Measurements from ENCODE around the gene TMEM132A.
A peak's percentile ranks its signal among the peaks of the same experiment; 100 is the strongest.

TMEM132A gene

DNA sequence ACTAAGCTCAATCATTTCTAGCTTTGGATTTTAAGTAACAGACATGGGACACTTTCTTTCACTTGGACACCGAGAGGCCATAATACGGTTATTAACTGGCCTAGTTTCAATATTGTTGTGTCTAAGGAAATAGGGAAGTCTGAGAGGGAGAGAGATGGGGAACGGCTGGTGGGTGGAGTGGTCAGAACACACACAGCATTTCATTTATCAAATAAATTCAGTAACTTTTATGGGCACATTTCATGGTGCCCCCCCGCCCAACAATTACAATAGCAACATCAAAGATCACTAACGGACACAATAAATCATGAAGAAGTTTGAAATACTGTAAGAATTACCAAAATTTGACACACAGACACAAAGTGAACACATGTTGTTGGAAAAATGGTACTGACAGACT lies 28.6 kb upstream of the TMEM132A start:
- Histone ChIP-seq H3K4me3 (no peak overlapping the region), H3K27ac (no peak overlapping the region)
- no peak for DNase-seq (ENCODE audit: low spot score)
- TF ChIP-seq, protein P1, sequence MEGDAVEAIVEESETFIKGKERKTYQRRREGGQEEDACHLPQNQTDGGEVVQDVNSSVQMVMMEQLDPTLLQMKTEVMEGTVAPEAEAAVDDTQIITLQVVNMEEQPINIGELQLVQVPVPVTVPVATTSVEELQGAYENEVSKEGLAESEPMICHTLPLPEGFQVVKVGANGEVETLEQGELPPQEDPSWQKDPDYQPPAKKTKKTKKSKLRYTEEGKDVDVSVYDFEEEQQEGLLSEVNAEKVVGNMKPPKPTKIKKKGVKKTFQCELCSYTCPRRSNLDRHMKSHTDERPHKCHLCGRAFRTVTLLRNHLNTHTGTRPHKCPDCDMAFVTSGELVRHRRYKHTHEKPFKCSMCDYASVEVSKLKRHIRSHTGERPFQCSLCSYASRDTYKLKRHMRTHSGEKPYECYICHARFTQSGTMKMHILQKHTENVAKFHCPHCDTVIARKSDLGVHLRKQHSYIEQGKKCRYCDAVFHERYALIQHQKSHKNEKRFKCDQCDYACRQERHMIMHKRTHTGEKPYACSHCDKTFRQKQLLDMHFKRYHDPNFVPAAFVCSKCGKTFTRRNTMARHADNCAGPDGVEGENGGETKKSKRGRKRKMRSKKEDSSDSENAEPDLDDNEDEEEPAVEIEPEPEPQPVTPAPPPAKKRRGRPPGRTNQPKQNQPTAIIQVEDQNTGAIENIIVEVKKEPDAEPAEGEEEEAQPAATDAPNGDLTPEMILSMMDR (IDR thresholded peaks at IDR 0.05): no peak

DNA sequence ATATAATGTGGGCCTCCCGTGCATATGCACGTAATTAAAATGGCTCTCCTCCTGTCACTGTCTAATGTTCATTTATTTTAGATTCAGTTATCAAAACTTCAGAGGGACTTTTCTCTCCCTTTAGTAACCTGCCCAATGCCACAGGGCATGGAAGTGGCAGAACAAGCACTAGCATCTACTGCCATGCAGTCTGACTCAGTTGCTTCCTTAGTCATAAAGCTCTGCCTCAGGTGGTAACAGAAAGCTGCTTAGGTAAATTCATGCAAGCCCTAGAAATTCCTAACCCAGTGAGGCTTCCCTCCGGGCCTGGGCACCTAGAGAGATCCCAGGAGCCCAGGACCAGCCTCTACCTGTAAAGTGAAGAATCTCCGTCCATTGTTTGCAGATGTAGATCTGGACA lies 26.8 kb upstream of the TMEM132A start:
- no peak for DNase-seq (ENCODE audit: low spot score)

DNA sequence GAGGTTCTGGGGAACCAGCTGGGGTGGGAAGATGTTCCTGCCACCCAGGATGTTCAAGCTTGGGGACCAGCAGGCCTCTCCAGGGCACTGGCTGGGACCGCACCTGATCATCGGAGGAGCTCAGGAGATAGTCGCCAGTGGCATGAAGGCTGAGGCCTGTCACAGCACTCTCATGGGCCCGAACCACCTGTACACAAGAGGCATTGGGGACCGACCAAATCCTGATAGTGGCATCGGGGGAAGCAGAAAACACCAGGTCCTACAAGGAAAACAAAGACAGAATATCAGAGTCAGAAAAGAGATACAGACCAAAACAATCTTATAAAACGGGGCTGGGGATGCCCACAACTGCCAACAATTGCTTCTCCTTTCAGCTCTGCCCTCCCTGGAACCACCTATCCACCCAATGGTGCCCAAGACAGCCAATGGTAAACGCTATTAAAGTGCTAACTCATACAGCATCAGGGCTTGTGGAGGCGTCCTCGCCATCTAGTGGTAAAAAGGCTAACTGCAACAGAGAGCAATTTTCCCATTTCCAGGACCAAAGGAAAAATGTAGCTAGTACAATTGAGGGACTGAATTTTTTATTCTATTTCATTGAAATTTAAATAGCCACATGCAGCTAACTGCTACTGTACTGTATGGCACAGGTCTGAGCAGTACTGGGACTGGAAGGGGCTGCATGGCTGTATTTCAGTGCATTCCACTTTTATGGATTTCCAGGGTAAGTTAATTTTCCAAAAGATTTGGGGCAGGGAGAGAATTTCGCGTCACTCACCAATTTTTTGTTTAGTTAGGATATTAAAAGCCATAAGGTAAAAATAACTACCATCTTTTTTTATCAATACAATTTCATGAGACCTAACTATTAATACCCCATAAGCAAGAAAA lies 25.0 kb upstream of the TMEM132A start:
- no peak for DNase-seq (ENCODE audit: low spot score)
- no peak overlapping the region for H3K4me3 ChIP-seq
- TF ChIP-seq, protein P1 (IDR thresholded peaks at IDR 0.05): peak; percentile 84
- peak overlapping the region in 1 of 2 donors; percentile 30 for H3K27ac ChIP-seq

More for the DNA sequence above, 26.8 kb upstream of the TMEM132A start:
- TF ChIP-seq, protein P1 (IDR thresholded peaks at IDR 0.05): no peak
- no peak overlapping the region for H3K4me3 ChIP-seq
- no peak overlapping the region for H3K27ac ChIP-seq

DNA sequence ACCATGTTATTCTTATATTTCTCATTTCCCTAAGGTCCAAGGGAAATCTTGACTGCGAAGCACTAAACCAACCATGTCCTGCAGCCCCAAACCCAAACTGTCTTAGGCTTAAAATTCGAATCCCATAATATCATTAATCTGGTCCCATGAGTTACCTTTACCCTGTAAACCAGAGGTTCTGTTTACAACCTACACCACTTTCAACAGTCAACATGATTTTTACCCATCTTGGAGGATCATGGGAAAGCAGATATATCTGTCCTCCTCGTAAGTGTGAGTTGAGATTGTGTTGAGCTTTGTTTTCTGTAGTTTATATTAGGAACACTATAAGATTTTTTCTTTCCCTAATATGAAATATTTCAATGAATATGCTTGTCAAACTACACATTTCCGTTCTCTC lies 24.3 kb upstream of the TMEM132A start:
- TF ChIP-seq, protein P1 (IDR thresholded peaks at IDR 0.05): no peak
- no peak overlapping the region for H3K27ac ChIP-seq
- DNase-seq (ENCODE audit: low spot score): no peak

DNA sequence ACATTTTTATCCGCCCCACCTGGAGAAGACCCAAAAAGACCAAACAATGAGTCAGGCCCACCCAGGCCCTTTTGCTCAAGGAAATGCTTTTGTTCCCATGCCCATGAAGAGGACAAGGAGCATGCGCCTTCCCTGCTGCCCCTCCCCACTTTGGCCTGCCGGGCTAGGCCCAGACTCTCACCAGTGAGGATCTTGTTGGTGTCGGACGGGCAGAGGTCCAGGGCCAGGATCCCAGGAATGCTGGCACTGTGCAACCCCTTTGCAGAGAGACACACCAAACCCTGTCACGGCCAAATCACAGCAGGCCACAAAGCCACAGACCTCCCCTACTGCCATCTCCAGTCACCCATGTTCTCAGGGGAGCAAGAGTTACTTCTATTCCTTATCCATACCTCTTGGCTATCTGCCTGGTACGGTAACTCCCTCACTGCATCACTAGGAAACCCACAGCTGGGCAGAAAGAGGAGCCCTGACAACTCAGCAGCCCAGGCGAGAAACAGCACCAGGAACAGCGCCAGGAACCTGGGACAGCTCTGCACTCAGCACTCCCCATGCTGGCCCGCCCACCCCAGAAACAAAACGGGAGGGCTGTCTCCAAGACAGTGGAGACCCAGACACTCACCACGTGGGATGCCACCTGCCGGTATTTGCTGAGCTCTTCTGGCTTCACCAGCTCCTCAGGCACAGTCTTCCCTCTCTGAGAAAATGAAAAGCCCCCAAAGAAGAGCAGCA lies 23.4 kb upstream of the TMEM132A start:
- H3K27ac ChIP-seq: no peak overlapping the region
- DNase-seq (ENCODE audit: low spot score): no peak
- no peak overlapping the region for H3K4me3 ChIP-seq
- TF ChIP-seq, protein P1 (IDR thresholded peaks at IDR 0.05): no peak

More for the DNA sequence above, 24.3 kb upstream of the TMEM132A start:
- H3K4me3 ChIP-seq: no peak overlapping the region

DNA sequence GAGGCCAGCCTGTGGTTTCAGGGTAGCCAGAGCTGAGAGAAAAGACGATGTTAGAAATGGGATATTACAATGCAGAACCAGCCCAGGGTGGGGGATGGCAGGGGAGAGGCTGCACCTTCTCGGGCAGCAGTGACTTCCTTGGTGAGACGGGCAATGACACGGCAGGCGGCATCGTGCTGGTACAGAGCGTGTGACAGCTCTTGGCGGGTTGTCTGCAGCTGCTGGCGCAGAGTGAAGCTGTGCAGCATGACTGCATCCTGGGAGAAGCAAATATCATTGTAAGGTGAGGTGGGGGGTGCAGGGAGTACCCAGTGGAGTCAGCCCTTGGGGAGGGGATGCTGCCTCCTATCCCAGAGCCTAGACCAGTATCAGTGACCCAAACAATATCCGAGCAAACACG lies 21.6 kb upstream of the TMEM132A start:
- Histone ChIP-seq H3K27ac (no peak overlapping the region), H3K4me3 (no peak overlapping the region)
- TF ChIP-seq, protein P1 (IDR thresholded peaks at IDR 0.05): no peak
- DNase-seq (ENCODE audit: low spot score): no peak
